Activated effector memory CD4-positive, alpha-beta T cell treated with anti-CD3 and anti-CD28 coated beads, Interleukin-2, amount 50 U/mL, for 16 hours (primary cell): ENCODE measurements around the gene CHN1.

Experiments used
- DNase-seq: peaks from one replicate; pipeline ENCODE4 v3.0.0-alpha.2; 2020

Gene CHN1

GRCh38 chr2:175009917-175010621 lies 4.9 kb upstream of the CHN1 start:
- DNase-seq = no peak

- no peak for DNase-seq
Measured at GRCh38 chr2:175008801-175009495, 3.8 kb upstream of the CHN1 start.

DNA sequence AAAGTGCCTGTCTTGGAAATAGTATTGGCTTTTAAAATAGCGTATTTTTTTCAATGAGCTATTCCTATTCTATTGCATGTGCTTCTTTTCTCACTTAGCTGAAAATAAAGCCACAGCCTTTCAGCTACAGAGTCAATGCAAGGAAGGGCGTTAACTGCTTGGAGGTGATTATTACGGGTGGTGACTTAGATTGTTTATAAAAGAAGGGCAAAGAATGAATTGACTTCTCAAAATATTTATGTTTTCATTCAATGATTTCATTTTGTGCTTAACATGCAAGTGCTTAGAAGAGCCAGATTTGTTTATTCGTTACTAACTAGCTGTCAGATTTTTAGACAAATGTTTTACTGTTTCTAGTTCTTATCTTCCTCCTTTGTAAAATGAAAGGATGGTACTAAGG lies 2.8 kb upstream of the CHN1 start:
- DNase-seq = no peak

DNA sequence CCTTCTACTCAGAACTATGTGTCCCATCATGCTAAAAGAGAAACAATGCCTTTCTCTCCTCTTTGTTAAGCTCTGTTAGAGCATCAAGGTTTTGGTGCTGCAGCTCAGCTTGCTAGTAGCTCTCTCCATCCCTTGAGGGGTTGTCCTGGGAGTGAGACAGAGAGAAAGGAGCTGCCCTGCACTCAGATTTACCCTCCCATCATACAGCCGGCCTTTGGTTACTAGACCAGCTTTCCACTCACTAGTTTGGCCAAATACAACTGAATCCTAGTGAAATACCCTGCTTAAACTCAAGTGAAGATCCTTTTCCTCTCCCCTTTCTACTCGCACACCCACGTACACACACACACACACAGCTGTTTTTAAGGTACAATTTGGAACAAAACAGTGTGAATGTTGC lies 2.3 kb upstream of the CHN1 start:
- DNase-seq = no peak

DNA sequence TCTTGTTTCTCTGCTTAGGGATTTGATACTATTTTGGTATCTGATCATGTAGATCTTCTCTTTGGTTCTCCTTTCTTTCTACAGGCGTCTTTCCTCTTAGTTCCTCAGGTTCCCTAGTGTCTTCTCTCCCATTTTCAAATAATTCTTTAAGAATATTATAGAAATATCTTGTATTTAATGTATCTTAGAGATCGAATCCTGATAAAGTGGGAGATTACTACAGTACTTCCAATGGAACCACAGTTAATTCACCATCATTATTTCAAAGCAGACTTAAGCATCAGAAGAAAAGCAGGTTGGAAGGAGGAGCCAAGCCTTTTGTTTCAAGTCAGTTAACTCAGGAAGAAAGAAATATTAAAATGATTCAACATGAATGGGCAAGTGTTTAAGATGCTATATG lies 1.1 kb upstream of the CHN1 start:
- no peak for DNase-seq

DNA sequence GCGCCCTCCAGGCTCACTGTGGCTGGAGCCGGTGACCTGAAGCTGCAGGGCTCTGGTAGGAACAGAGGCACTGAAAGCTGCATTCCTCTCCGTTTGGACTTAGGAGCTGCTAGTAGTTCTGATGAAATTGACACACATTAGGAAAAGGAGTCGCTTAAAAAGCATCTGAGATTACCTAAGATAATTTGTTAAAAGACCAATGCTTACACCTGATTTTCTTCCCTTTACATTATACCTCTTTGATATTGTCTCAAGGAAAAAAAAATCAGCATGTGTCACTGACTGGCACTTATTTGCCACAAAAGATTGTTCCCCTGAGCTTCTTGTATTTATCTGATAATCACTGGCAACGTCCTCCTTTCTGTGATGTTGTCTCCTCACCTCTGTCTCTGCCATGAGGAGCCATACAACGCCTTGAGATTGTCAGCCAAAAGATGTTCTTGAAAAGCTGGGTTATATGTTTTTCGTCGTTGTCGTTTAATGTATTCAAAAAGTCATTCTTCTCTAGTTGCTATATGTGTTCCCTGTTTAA lies 618 bp upstream of the CHN1 start:
- DNase-seq = no peak

DNA sequence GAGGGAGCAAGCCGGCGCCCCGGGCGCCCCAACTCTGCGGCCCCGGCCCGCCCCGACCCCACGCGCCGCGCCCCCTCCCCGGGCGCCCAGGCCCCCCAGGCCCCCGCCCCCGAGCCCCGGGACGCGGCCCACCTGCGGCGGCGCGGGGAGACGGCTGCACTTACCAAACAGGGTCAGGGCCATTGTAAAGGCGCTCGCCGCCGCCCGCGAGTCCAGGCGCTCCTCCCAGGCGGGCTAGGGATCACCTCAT lies 526 bp downstream of the CHN1 start:
- DNase-seq = no peak

- DNase-seq = no peak
Measured at GRCh38 chr2:175003875-175004729, 1.1 kb downstream of the CHN1 start.

- DNase-seq = no peak
Measured at GRCh38 chr2:175002547-175003274, 2.5 kb downstream of the CHN1 start.

DNA sequence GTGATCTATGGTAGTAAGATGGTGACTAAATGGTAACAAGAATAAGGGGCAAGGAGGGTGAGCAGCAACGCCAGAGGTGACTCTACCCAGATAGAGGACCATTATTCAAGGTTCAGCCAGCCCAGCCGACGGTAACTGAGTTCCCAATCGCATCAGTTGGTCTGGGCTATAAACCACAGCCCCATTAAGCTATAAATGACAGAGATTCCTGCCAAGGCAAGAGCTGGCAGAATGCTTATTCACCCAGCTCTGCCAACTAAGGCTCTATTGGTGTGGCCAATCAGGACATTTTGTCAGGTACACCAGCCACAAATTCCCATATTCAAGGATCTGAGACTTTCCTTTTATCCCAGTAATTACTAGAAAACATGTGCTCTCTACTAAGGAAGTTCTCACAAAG lies 3.6 kb downstream of the CHN1 start:
- no peak for DNase-seq

DNA sequence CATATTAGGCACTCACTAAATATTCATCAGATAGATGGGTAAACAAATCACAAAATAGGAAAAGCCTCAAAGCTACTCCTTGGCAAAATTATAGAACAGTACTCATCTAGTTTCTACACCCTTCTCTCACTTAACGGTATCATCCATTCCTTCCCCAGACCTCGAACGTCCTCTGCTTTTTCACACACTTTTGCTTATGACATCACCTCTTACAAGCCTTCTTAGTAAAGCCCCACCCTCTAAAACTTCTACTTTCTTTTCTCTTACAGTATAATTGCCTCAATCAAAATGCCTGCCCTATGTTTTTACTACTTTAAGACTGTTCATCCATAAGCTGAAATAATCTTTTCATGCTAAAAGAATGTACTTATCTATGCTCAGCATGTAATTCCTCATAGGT lies 8.1 kb downstream of the CHN1 start:
- DNase-seq = no peak

- no peak for DNase-seq
Measured at GRCh38 chr2:174996622-174997021, 8.6 kb downstream of the CHN1 start.

DNA sequence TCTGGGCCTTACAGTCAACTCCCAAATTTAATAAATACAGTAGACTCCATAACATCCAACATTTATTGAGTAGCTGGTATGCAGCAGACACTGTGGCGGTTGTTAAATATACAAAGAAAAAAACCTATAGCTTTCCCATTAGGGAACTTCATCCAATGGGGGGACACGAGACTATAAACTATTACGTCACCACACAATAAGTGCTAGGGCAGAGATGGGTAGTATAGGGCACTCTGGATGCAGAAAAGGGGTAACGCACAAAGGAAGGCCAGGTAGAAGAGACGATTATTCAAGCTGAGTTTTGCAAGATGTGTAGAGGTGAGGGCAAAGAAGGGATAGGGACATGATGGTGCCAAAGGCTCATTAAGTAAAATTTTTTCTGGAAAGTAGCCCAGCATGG lies 10.8 kb downstream of the CHN1 start:
- no peak for DNase-seq

- DNase-seq = no peak
Measured at GRCh38 chr2:174992886-174993285, 12.3 kb downstream of the CHN1 start.

DNA sequence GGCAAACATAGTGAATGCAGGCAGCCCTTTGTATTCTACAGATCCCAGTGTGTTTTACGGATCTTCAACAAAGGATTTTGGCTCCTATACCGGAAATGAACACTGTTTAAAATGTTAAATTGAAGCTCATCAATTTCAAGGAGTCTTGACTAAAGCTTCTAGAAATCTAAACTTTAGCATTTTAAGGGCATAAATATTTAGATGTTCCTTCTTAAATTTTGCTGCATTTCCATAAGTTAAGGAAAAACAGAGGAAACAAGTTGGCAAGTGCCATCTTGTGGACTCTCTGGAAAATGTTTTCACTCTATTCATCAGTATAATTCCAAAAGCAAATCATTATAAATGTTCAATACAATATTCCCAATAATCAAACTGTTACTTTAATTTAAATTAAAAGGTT lies 19.6 kb downstream of the CHN1 start:
- DNase-seq = no peak

DNA sequence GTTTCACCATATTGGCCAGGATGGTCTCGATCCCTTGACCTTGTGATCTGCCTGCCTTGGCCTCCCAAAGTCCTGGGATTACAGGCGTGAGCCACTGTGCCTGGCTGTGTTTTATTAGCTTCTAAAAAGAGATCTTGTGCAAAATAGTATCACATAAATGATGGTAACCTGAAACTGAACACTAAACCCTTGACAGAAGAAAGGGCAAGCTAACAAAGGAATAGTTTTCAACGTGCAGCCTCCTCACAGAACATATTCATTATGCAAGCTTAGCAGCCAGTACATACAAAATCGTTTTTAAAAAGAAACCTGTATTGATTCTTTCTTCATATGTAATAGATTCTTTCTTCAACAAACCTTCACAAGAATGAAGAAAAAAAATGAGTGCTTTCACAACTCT lies 20.6 kb downstream of the CHN1 start:
- no peak for DNase-seq

- DNase-seq = no peak
Measured at GRCh38 chr2:174981331-174981730, 23.9 kb downstream of the CHN1 start.

DNA sequence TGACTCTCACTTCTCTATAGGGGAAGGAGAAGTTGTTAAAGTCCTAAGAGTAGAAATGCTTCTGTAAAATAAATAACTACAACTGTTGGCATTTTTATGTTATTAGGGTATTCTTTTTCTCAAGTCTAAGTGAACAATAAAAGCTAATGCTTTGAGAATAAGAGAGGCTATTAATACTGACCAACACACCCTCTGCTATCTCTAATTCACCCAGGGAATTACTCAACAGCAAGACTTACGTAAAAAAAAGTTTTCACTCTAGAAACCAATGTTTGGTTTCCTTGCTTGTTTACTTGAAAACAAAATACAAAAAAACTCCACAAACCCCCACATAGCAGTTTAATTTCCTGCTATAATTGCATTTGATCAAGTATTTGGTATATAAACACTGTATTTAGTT lies 25.2 kb downstream of the CHN1 start:
- DNase-seq = no peak

GRCh38 chr2:174977364-174977763 lies 27.8 kb downstream of the CHN1 start:
- DNase-seq = no peak

DNA sequence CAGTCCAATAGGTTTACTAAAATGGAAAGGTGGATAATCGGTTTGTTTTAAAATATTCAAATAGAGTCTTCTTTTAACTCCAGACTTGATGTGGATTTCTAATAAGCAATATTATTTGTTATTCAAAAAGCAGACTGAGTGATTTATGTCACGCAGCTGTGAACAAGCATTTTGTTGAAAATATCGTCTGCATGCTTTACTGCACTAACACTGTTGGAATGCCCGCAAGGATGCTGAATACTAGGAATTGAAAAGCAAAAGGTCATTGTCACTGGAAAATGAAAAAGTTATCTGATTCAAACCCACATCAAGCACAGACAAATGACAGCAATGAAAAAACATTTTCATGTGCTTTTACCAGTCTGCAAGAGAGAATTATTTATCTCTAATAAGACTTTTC lies 31.1 kb downstream of the CHN1 start:
- no peak for DNase-seq

GRCh38 chr2:174972924-174973323 lies 32.3 kb downstream of the CHN1 start:
- DNase-seq = no peak

GRCh38 chr2:174971868-174972781 lies 33.1 kb downstream of the CHN1 start:
- DNase-seq = no peak
